K562 (cell line): ENCODE measurements around the gene RALGAPA2.

Experiments used
- LARP7 ChIP-seq: fragments of 450-650 bp; IDR thresholded peaks from 2 replicates; pipeline ENCODE4 v1.6.1; 2016
- POLR2A ChIP-seq: fragments of 450-650 bp; conservative IDR thresholded peaks from 2 replicates; pipeline ENCODE4 v1.6.1; 2016

DNA sequence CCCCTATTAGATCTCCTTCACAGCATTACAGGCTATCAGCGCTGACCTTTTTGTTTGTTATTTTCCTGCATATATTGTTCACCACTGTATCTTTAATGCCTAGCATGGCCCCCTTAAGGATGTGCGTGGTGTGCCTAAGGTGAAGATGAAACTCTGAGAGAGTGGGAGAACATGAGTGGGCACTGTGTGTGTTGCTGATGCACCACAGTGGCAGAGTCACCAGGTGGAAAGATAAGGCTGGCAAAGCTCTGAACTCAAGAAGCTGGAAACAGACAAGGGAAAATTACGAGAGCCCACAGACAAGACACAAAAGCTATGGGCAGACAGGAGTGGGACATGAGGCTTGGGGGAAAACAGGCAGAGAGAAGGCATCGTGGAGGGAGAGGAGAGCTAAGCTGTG, 184.8 kb downstream of the RALGAPA2 start:
- TF ChIP-seq POLR2A (no peak), LARP7 (no peak)
